Activated naive CD4-positive, alpha-beta T cell treated with anti-CD3 and anti-CD28 coated beads for 36 hours (primary cell): ENCODE measurements around the gene SMPD3. TPM values are rescaled to one million over a fixed set of nuclear protein-coding genes. Genes with fewer than 3 reads are reported as not detected.
A peak's percentile ranks its signal among the peaks of the same experiment; 100 is the strongest.

Source experiments
- CTCF ChIA-PET: fragments of 350-600 bp; sonication (Branson Sonifier 250); formaldehyde crosslinking; loops from one replicate; lab custom pipeline; 2021; ENCODE audit warnings: antibody characterized with exemption; lab: Charles Lee
- DNase-seq: peaks from one replicate; pipeline ENCODE4 v3.0.0-alpha.2; 2020
- H3K27ac Mint-ChIP-seq: one replicate; pipeline ENCODE4 v1.8.0; 2021; ENCODE audit warnings: mild to moderate bottlenecking, mixed read lengths
- H3K27me3 Mint-ChIP-seq: one replicate; pipeline ENCODE4 v1.8.0; 2021; ENCODE audit warnings: low read depth, mixed read lengths
- H3K36me3 Mint-ChIP-seq: one replicate; pipeline ENCODE4 v1.8.0; 2021; ENCODE audit warnings: low read depth, mixed read lengths
- H3K4me1 Mint-ChIP-seq: one replicate; pipeline ENCODE4 v1.8.0; 2021; ENCODE audit warnings: low read depth, mixed read lengths
- H3K4me3 Mint-ChIP-seq: one replicate; pipeline ENCODE4 v1.8.0; 2021; ENCODE audit warnings: mild to moderate bottlenecking, moderate library complexity, mixed read lengths
- H3K9me3 Mint-ChIP-seq: one replicate; pipeline ENCODE4 v1.8.0; 2021; ENCODE audit warnings: mixed read lengths
- intact Hi-C: fragments of 100-400 bp; cut with micrococcal nuclease; formaldehyde crosslinking; loops from one replicate; pipeline ENCODE4 v1.15.1; 2023
- total RNA-seq, 2 experiments: library from RNA; stranded (reverse); gene quantifications; one replicate each; pipeline ENCODE4 v1.2.3, GENCODE V29; 2021

The SMPD3 gene
- total RNA-seq, 2 experiments from 2014 or later = 0.40 to 0.67 TPM

DNA sequence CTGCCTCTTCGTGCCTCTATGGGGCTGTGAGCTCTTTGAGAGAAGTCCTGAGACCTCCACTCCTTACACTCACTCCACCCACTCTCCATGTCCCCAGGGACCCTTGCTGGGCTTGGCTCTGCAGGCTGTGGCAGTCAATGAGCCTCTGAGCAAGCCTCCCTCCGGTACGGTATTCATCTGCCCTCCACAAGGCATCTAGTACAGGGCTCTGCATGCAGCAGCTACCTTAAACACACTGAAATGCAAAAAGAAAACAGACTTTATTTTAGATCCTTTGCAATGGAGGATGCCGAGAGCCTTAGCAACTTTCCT lies 38.9 kb upstream of the SMPD3 start:
- Mint-ChIP-seq H3K36me3 (no peaks in the 10 kb centered on the region), H3K9me3 (no peaks in the 10 kb centered on the region), H3K27me3 (no peaks in the 10 kb centered on the region), H3K4me3 (no peak overlapping the region), H3K4me1 (no peaks in the 10 kb centered on the region), H3K27ac (no peak overlapping the region)
- CTCF ChIA-PET = interaction anchor here (0.6 to 1.9 kb wide), 5 partner anchors 18 to 103 kb away, joined by 3 to 9 read pairs (median 5); no protein-coding TSS in a partner anchor
- DNase-seq = no peak
- intact Hi-C loops = no loop called here

DNA sequence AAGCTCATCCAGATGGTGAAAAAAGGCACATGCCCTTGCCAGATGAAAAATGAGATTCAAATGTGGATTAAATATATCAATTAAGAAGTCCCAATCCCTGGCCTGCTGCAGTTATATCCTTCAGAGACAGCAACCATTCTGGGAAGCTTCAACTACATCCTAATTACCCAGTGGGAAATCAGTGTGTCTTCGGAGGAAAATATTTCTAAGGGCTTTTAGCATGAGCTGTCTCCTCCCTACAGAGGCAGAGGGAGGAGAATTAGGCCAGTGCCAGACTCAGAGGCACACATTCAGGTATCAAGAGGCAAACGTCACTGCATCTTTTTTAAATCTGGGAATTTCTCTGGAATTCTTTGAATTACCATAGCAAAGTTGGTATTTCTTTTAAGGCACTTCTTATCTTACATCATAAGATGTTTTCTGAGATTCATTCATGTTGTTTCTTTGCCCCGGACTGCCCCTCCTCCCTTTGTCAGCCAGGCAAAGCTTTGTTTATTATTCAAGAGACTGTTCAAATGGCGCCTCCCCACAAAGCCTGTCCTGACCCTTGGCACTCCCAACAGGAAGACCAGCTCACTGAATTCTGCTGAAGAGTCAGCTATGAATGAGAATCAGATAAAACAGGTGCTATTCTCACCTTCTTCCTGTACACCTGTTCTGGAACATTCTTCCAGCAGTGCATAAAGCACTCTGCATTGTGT lies 38.3 kb upstream of the SMPD3 start:
- Mint-ChIP-seq H3K36me3 (no peaks in the 10 kb centered on the region), H3K4me3 (no peak overlapping the region), H3K4me1 (no peaks in the 10 kb centered on the region), H3K9me3 (no peaks in the 10 kb centered on the region), H3K27me3 (no peaks in the 10 kb centered on the region), H3K27ac (no peak overlapping the region)
- DNase-seq = no peak
- intact Hi-C loops = no loop called here
- CTCF ChIA-PET = interaction anchor here (0.6 to 1.9 kb wide), 5 partner anchors 17 to 103 kb away, joined by 3 to 9 read pairs (median 5); no protein-coding TSS in a partner anchor

GRCh38 chr16:68481636-68482035 lies 33.3 kb upstream of the SMPD3 start:
- Mint-ChIP-seq H3K4me3 (no peak overlapping the region), H3K36me3 (no peaks in the 10 kb centered on the region), H3K27me3 (no peaks in the 10 kb centered on the region), H3K9me3 (peaks cover 3% of the 10 kb centered on the region), H3K27ac (no peak overlapping the region), H3K4me1 (no peaks in the 10 kb centered on the region)
- CTCF ChIA-PET = no interaction called here
- intact Hi-C loops = no loop called here
- DNase-seq = no peak

DNA sequence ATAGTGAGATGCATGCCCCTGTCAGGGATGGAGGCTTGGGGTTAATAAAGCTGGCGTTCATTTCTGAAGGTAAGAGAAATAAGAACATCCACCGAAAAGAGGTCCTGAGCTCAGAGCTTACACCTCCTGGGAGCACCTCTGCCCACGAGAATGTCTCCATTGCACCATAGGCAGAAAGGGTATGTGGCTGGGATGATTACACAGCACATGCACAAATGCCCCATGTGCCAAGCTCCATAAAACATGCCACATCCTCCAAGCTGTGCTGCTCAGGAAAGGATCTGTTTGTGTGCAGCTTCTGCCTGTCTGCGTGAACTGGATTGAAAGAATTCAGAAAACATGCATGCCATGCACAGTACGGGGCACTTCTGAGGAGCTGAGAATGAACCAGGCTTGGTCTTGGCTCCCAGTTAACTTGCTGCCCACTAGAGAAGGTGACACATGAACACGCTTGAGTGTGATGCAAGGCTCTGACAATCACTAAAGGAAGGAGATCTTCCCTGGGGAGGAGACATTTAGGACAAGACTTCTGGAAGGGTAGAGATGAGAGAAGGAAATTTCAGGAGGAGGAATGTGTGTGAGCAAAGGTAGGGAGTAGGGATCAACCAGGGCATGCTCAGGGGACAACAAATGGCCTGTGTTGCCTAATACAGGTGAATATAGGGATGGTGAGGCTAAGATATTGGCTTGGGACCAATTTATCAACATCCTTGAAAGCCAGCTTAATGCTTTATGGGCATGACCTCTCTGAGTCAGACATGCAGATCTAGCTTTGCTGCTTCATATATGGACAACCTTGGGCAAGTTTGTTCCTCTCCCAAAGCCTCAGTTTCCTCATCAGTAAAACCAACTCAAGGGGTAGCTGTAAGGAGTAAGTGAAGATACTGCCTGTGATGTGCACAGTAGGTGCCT lies 32.0 kb upstream of the SMPD3 start:
- Mint-ChIP-seq H3K27me3 (no peaks in the 10 kb centered on the region), H3K36me3 (no peaks in the 10 kb centered on the region), H3K9me3 (peaks cover 3% of the 10 kb centered on the region), H3K4me3 (no peak overlapping the region), H3K27ac (no peak overlapping the region), H3K4me1 (no peaks in the 10 kb centered on the region)
- intact Hi-C loops = no loop called here
- no peak for DNase-seq
- CTCF ChIA-PET = interaction anchor here (0.6 to 1.1 kb wide), 2 partner anchors 16 to 41 kb away, joined by 3 to 4 read pairs; no protein-coding TSS in a partner anchor

DNA sequence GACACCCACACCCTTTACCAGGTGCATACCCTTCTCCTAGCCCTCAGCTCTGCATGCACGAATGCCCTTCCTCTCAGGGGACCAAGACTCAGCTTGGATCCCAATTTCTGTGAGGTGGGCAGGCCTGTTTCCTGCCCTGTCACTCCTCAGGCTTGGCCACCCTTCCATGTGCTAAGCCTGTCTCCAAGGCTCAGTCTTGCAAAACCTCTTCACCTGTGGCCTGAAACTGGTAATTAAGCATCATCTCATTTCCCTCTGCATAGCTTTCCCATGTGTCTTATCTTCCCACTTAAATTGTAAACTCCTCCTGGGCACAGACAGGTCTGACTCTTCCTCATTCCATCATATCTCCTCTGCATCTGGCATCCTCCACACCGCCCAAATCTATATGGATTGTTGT lies 31.0 kb upstream of the SMPD3 start:
- no peak overlapping the region for H3K4me3 Mint-ChIP-seq
- peaks cover 3% of the 10 kb centered on the region for H3K9me3 Mint-ChIP-seq
- no peaks in the 10 kb centered on the region for H3K27me3 Mint-ChIP-seq
- H3K4me1 Mint-ChIP-seq = no peaks in the 10 kb centered on the region
- CTCF ChIA-PET = interaction anchor here (1.1 kb wide), 1 partner anchor 42 kb away, joined by 3 read pairs; no protein-coding TSS in a partner anchor
- intact Hi-C loops = no loop called here
- no peak overlapping the region for H3K27ac Mint-ChIP-seq
- no peaks in the 10 kb centered on the region for H3K36me3 Mint-ChIP-seq
- DNase-seq = no peak

DNA sequence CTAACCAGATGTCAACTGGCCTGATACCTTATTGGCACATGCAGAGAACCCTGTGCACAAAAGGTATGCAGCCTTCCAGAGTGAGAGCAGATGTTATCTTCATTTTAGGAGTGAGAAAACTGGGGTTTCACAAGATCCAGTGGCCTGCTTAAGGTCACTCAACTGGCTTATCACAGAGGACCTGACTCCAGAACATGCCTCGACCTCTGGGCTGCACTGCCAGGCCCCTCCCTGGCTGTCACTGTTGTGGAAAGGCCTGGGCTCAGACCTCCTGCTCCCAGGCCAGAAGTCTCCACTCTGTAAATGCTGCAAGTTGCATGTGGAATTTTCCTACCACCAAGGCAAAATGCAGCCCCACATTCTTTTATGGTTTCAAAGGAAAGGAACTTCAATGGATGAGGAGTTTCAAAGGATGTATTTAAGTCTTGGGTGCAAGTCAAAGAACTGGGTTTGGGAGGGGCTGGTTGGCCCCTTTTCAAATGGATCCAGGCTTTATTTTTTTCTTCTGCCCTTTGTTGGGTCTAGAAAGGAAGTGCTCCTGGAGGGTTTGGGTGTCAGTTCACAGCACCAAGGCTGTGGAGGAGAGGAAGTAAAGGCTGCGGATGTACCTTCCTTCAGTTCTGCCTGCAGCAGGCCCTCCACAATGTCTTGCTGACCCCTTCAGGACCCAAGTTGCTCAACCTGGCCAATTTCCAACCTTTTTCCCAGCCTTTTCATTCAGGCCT lies 30.4 kb upstream of the SMPD3 start:
- no peak for DNase-seq
- Mint-ChIP-seq H3K9me3 (peaks cover 3% of the 10 kb centered on the region), H3K27me3 (no peaks in the 10 kb centered on the region), H3K27ac (no peak overlapping the region), H3K36me3 (no peaks in the 10 kb centered on the region), H3K4me1 (peaks cover 2% of the 10 kb centered on the region), H3K4me3 (no peak overlapping the region)
- CTCF ChIA-PET = no interaction called here
- intact Hi-C loops = no loop called here

DNA sequence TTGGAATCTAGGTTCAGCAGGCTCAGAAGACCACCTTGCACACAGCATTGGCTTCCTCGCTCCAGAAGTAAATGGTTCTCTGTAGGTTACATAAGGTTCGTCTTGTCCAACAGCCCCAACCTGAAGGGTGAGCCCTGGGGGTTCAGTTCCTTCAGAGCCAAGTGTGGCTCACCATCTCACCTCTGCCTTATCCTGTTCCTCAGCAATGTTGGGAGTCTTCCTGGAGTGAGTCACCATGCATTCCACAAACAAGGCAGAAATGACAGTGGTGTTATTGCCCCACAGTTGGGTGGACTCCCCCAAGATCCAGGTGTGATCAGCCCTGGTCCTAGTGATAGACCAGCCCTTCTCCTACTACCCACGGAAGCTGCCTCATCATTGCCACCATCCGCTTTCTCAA lies 26.8 kb upstream of the SMPD3 start:
- intact Hi-C loops = no loop called here
- CTCF ChIA-PET = interaction anchor here (0.6 kb wide), 1 partner anchor 19 kb away, joined by 3 read pairs; no protein-coding TSS in a partner anchor
- Mint-ChIP-seq H3K36me3 (no peaks in the 10 kb centered on the region), H3K4me1 (peaks cover 11% of the 10 kb centered on the region), H3K27me3 (no peaks in the 10 kb centered on the region), H3K27ac (no peak overlapping the region), H3K4me3 (no peak overlapping the region), H3K9me3 (peaks cover 3% of the 10 kb centered on the region)
- no peak for DNase-seq

DNA sequence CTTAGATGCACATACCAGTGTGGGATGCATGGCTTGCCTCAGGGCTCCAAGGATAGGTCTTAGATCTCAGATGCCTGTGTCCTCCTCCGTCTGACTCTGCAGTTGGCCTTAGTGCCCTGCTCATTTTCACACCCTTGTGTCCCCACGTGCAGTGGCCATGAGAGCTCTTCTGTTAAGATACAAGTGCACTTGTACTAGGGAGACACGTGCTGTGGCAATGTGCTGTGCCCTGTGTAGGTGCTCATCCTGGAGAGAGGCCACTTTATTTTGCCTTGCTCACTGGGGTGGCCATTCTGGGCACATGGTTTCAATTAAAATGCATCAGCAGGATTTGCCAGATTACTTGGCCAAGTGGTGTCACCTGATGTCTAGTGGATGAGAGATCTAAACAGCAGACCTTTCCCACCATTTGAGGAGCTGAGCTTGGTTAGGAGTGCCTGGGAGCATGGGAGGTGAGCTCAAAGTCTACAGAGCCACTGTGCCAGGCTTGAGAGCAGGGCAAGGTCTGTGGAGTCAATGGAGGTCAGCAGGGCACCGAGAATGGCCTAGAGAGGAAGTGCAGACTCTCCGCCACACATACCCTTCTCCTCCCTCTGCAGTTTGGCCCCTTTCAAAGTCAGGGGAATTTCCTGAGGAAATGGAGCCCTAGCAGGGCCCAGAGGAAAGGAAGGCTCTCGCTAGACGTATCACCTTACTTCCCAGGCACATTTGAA lies 25.2 kb upstream of the SMPD3 start:
- peaks cover 25% of the 10 kb centered on the region for H3K4me1 Mint-ChIP-seq
- intact Hi-C loops = no loop called here

DNA sequence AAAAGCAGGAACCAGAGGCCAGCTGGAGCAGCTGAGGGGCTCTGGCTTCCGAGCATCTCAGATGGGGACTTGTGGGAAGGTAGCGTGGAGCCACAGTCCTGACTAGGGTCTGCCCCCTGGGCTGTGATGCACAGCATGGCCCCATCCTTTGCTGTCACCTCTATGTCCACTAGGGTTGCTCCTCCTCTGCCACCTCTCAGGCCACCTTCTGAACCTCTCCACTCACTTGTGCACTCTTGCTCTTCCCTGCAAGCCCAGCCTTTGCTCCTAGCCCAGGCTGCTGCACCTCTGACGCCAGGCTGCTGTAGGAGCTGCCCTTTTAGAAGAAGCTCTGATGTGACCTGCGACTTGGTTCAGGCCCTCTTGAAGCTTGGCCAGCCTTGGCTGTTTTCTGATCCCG lies 24.3 kb upstream of the SMPD3 start:
- Mint-ChIP-seq H3K4me3 (no peak overlapping the region), H3K9me3 (no peaks in the 10 kb centered on the region), H3K27me3 (no peaks in the 10 kb centered on the region), H3K4me1 (peaks cover 31% of the 10 kb centered on the region), H3K27ac (no peak overlapping the region), H3K36me3 (no peaks in the 10 kb centered on the region)
- CTCF ChIA-PET = interaction anchor here (0.6 to 1.1 kb wide), 3 partner anchors 48 to 531 kb away, joined by 3 to 5 read pairs (median 4); no protein-coding TSS in a partner anchor
- DNase-seq = no peak
- intact Hi-C loops = no loop called here

More for the DNA sequence above, 25.2 kb upstream of the SMPD3 start:
- H3K27me3 Mint-ChIP-seq = no peaks in the 10 kb centered on the region
- DNase-seq = no peak
- no peak overlapping the region for H3K4me3 Mint-ChIP-seq
- H3K36me3 Mint-ChIP-seq = no peaks in the 10 kb centered on the region
- H3K27ac Mint-ChIP-seq = no peak overlapping the region
- CTCF ChIA-PET = interaction anchor here (1.1 kb wide), 1 partner anchor 47 kb away, joined by 3 read pairs; no protein-coding TSS in a partner anchor
- peaks cover 3% of the 10 kb centered on the region for H3K9me3 Mint-ChIP-seq

- CTCF ChIA-PET = interaction anchor here (1.0 to 1.9 kb wide), 8 partner anchors 12 to 66 kb away, joined by 3 to 5 read pairs (median 3); no protein-coding TSS in a partner anchor
Observed at GRCh38 chr16:68470461-68471150, 22.3 kb upstream of the SMPD3 start.

More at GRCh38 chr16:68470461-68471150, 22.3 kb upstream of the SMPD3 start:
- DNase-seq = peak; percentile 17
- Mint-ChIP-seq H3K27me3 (no peaks in the 10 kb centered on the region), H3K27ac (peak overlapping the region; percentile 87), H3K4me3 (peak overlapping the region; percentile 80), H3K4me1 (peaks cover 34% of the 10 kb centered on the region), H3K9me3 (no peaks in the 10 kb centered on the region), H3K36me3 (no peaks in the 10 kb centered on the region)
- intact Hi-C loops = loop anchor here (1.0 kb wide), 1 partner anchor 22 kb away; the partner anchor contains the start of gene SMPD3
